Heart left ventricle (tissue), 16 donors: Measurements from ENCODE around the gene ZNF334. TPM values are rescaled to one million over a fixed set of nuclear protein-coding genes. Genes with fewer than 3 reads are reported as not detected.

Experiments used
- ATAC-seq, 4 donors: fragments of 200-7000 bp; cut with Tn5 transposase; one replicate each; pipeline ENCODE4 v1.9.1; 2020 to 2022; ENCODE audit warnings: moderate library complexity in 4 of 4, mild to moderate bottlenecking in 3 of 4, moderate number of reproducible peaks in 1 of 4
- DNase-seq, 5 donors: peaks; one replicate each; pipeline ENCODE4 v3.0.0-alpha.2; 2020
- H3K27ac ChIP-seq, 12 donors: fragments of 200-600 bp; sonication (generic) in 4 of 12; one replicate each; pipeline versions ENCODE4 v1.5.0 to v1.8.0; 2016 to 2022; ENCODE audit warnings: mild to moderate bottlenecking in 2 of 12
- H3K27me3 ChIP-seq, 9 donors: fragments of 200-600 bp; sonication (generic) in 2 of 9; one replicate each; pipeline versions ENCODE4 v1.5.1 to v1.8.0; 2016 to 2022; ENCODE audit warnings: mild to moderate bottlenecking in 3 of 9
- H3K36me3 ChIP-seq, 9 donors: fragments of 200-600 bp; sonication (generic) in 2 of 9; one replicate each; pipeline versions ENCODE4 v1.5.0 to v1.8.0; 2018 to 2022; ENCODE audit warnings: mild to moderate bottlenecking in 2 of 9
- H3K4me1 ChIP-seq, 12 donors: fragments of 200-600 bp; sonication (generic) in 4 of 12; one replicate each; pipeline versions ENCODE4 v1.5.0 to v1.8.0; 2016 to 2022; ENCODE audit warnings: mild to moderate bottlenecking in 3 of 12
- H3K4me3 ChIP-seq, 12 donors: fragments of 200-600 bp; sonication (generic) in 4 of 12; one replicate each; pipeline versions ENCODE4 v1.5.0 to v1.8.0; 2017 to 2022; ENCODE audit warnings: mild to moderate bottlenecking in 9 of 12, moderate library complexity in 4 of 12
- H3K9me3 ChIP-seq, 12 donors: fragments of 200-600 bp; sonication (generic) in 4 of 12; one replicate each; pipeline versions ENCODE4 v1.5.0 to v1.8.0; 2016 to 2022; ENCODE audit warnings: mild to moderate bottlenecking in 1 of 12
- POLR2A ChIP-seq, 2 donors: fragments of 450-650 bp; IDR thresholded peaks; one replicate each; pipeline ENCODE4 v1.6.1; 2017; ENCODE audit warnings: antibody characterized with exemption in 2 of 2, mild to moderate bottlenecking in 2 of 2, moderate library complexity in 2 of 2
- WGBS, 4 donors: extraction: QIAGEN DNeasy Blood & Tissue Kit in 2 of 4; methylation state at CpG; one replicate each; pipeline versions ENCODE4 v1.1.5 to v1.1.7; 2013 to 2018; 5-methylcytosine and 5-hydroxymethylcytosine counted together
- intact Hi-C, 10 donors: fragments of 100-400 bp; cut with DNase I; formaldehyde crosslinking; loops; one replicate each; pipeline versions ENCODE4 v1.11.1 to v1.14.2; 2022
- polyA plus RNA-seq, 2 donors: library from polyadenylated mRNA; stranded (reverse); fragments of 200-250 nt; gene quantifications; one replicate each; pipeline ENCODE4 v1.2.3, GENCODE V29; 2013
- total RNA-seq, 9 donors: library from RNA; depleted of rRNA in 2 of 9; stranded (reverse); fragments of >200 nt in 2 of 9; fragmentation: NEBNext Ultra II Directional in 3 of 9; extraction: Animal tissue kit (Norgen Biotek cat#: 25700) in 3 of 9; gene quantifications; one replicate each; pipeline versions ENCODE4 v1.1.0 to v1.2.4, GENCODE V29; 2016 to 2023
- TF ChIP-seq, protein P1 (sequence below), 12 donors: fragments of 200-600 bp; sonication (generic) in 4 of 12; IDR thresholded peaks; one replicate each; pipeline versions ENCODE4 v1.5.0 to v1.8.0; 2018 to 2022; ENCODE audit warnings: antibody characterized with exemption in 12 of 12, mild to moderate bottlenecking in 5 of 12
- donor health status: ischemic (EF 13 %, LVEDD 7.1; RV severe dilation, severe dysfunction).
- donor health status: healthy with polysubstance abuse.
- donor health status: DM: no; HTN: yes; CAD: no.
- donor health status: DM: no; HTN: no; CAD: no.
- donor health status: ischemic (EF 25% LVEDD 6.9; RV normal size, moderate dysfunction).
- donor health status: ischemic (EF 25% LVEDD 5.7; RV mildly dilated, moderate dysfunction).
- donor health status: healthy.
- donor health status: DM: yes; HTN: yes; CAD: no.
- donor health status: ischemic (EF 35%, LVEDD 5.7; RV mildly dilated, moderate dysfunction).
- donor health status: nonischemic (EF 11% LVEDD 7.7; RV severe dilation, severe dysfunction).
- donor health status: DM: yes; HTN: yes; CAD: no.
- donor health status: PGD.
- donor health status: ischemic (EF 29% LVEDD 5.4; RV normal size, mild dysfunction).
- donor health status: nonischemic (EF 23%, LVEDD 6.1; RV moderate dilation, normal function).

ZNF334 gene
- total and polyA plus RNA-seq, 11 donors, result 0.31 to 2.5 (median 1.0) TPM

DNA sequence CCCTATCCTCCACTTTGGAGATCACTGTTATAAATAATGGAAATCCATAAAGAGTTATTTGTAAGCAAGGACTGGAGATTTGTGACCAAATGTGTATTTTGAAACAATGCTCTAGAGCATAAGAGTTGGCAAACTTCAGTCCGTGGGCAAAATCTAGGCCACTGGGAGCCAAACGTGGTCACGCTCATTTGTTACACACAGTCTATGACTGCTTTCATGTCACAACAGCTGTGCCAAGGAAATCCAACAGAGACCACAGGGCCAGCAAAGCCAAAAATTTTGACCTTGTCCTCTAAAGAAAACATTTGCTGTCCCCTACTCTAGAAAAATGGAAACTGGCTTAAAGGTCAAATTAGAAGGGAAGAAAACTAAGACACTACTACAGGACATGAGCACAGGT, 7.9 kb downstream of the ZNF334 start:
- 94 to 95% (median 94%) methylated on average over 3 of the region's 3 CpGs for WGBS, 4 donors
- intact Hi-C loops, result no loop called here
- no peak for DNase-seq
- peaks cover 0 to 30% (median 22%) of the 10 kb centered on the region in 12 donors for H3K9me3 ChIP-seq
- peaks cover 0 to 4% (median 0%) of the 10 kb centered on the region in 9 donors for H3K27me3 ChIP-seq
- H3K27ac ChIP-seq, result no peak overlapping the region
- no peaks in the 10 kb centered on the region for H3K36me3 ChIP-seq
- no peak for ATAC-seq
- H3K4me3 ChIP-seq, result no peak overlapping the region
- no peaks in the 10 kb centered on the region for H3K4me1 ChIP-seq
- TF ChIP-seq, protein P1, sequence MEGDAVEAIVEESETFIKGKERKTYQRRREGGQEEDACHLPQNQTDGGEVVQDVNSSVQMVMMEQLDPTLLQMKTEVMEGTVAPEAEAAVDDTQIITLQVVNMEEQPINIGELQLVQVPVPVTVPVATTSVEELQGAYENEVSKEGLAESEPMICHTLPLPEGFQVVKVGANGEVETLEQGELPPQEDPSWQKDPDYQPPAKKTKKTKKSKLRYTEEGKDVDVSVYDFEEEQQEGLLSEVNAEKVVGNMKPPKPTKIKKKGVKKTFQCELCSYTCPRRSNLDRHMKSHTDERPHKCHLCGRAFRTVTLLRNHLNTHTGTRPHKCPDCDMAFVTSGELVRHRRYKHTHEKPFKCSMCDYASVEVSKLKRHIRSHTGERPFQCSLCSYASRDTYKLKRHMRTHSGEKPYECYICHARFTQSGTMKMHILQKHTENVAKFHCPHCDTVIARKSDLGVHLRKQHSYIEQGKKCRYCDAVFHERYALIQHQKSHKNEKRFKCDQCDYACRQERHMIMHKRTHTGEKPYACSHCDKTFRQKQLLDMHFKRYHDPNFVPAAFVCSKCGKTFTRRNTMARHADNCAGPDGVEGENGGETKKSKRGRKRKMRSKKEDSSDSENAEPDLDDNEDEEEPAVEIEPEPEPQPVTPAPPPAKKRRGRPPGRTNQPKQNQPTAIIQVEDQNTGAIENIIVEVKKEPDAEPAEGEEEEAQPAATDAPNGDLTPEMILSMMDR (IDR thresholded peaks at IDR 0.05), result no peak
- TF ChIP-seq POLR2A (IDR thresholded peaks at IDR 0.05), result no peak

DNA sequence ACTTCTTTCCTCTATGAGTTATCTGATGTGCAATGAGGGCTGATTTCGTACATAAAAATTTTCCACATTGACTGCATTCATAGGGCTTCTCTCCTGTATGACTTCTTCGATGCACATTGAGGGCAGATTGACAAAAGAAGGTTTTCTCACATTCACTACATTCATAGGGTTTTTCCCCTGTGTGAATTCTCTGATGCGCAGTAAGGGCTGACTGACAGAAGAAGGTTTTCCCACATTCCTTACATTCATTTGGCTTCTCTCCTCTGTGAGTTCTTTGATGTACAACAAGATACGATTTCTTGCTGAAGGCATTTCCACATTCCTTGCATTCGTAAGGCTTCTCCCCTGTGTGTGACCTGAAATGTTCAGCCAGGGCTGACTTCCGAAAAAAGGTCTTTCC, 11.4 kb downstream of the ZNF334 start:
- TF ChIP-seq, protein P1 (IDR thresholded peaks at IDR 0.05), result no peak
- TF ChIP-seq POLR2A (IDR thresholded peaks at IDR 0.05), result no peak
- DNase-seq, result no peak
- H3K27ac ChIP-seq, result no peak overlapping the region
- no peaks in the 10 kb centered on the region for H3K4me1 ChIP-seq
- H3K4me3 ChIP-seq, result no peak overlapping the region
- H3K36me3 ChIP-seq, result no peaks in the 10 kb centered on the region
- peaks cover 0 to 55% (median 30%) of the 10 kb centered on the region in 12 donors for H3K9me3 ChIP-seq
- intact Hi-C loops, result no loop called here
- ATAC-seq, result no peak
- 95 to 98% (median 95%) methylated on average over 6 of the region's 6 CpGs for WGBS, 4 donors
- H3K27me3 ChIP-seq, result peaks cover 0 to 4% (median 0%) of the 10 kb centered on the region in 9 donors

DNA sequence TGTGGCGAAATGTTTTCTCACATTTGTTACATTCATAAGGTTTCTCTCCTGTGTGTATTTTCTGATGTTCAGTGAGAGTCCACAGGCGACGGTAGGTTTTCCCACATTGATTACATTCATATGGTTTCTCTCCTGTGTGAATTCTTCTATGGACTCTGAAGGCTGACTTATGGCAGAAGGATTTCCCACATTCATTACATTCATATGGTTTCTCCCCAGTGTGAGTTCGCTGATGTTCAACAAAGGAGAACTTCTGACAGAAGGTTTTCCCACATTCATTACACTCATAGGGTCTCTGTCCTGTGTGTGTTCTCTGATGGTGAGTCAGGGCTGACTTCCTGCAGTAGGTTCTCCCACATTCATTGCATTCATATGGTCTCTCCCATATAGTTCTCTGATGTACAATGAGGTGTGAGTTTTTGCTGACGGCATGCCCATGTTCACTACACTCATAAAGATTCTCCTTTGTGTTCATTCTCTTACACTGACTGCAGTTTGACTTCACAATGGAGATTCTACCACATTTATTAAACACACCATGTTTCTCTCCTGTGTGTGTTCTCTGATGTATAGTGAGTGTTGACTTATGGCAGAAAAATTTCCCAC, 11.9 kb downstream of the ZNF334 start:
- TF ChIP-seq POLR2A (IDR thresholded peaks at IDR 0.05), result no peak
- TF ChIP-seq, protein P1 (IDR thresholded peaks at IDR 0.05), result no peak
- Histone ChIP-seq H3K27ac (no peak overlapping the region), H3K9me3 (peaks cover 0 to 55% (median 30%) of the 10 kb centered on the region in 12 donors), H3K36me3 (no peaks in the 10 kb centered on the region), H3K27me3 (peaks cover 0 to 4% (median 0%) of the 10 kb centered on the region in 9 donors), H3K4me1 (no peaks in the 10 kb centered on the region), H3K4me3 (no peak overlapping the region)
- intact Hi-C loops, result no loop called here
- whole genome bisulfite sequencing, 4 donors, result 93 to 97% (median 95%) methylated on average over 5 of the region's 5 CpGs
- ATAC-seq (no peak), DNase-seq (no peak)

DNA sequence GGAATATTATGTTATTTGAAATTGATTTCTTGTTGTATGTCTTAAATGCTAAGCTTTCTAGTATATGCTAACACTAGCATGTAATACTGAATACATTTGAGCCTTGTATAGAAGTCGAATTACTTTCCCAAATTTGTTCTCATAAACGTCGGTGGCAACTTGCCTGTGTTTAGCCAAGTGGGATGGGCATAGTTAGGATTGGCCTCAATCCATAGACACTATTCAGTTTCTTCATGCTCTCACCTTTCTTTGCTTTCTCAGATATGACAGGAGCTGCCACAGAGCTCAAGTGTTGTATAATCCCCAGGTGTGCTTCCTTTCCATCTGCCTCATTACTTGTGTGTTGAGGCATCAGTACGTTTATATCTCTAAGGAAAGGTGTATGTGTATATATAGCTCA, 19.3 kb downstream of the ZNF334 start:
- H3K9me3 ChIP-seq, result peaks cover 0 to 11% (median under 1%) of the 10 kb centered on the region in 12 donors
- no peaks in the 10 kb centered on the region for H3K36me3 ChIP-seq
- H3K4me3 ChIP-seq, result no peak overlapping the region
- peaks cover 0 to 9% (median 0%) of the 10 kb centered on the region in 9 donors for H3K27me3 ChIP-seq
- ATAC-seq (no peak), DNase-seq (no peak)
- no peaks in the 10 kb centered on the region for H3K4me1 ChIP-seq
- intact Hi-C loops, result no loop called here
- H3K27ac ChIP-seq, result no peak overlapping the region
- TF ChIP-seq, protein P1 (IDR thresholded peaks at IDR 0.05), result no peak
- no peak for TF ChIP-seq POLR2A (IDR thresholded peaks at IDR 0.05)
- 78 to 84% (median 80%) methylated on average over 4 of the region's 4 CpGs for WGBS, 4 donors
